OCI-LY1 (cell line): Measurements from ENCODE around the gene KANK3.
"Not testable (repeated sequence)": the region's sequence is repeated elsewhere in the genome, so short reads cannot be mapped to it uniquely, and the experiment has no call there.

Experiments
- H2AFZ ChIP-seq: fragments of 200-600 bp; sonication (generic), shearing (Covaris generic); 2 replicates; pipeline ENCODE4 v1.6.0; 2014; ENCODE audit warnings: antibody characterized with exemption, mild to moderate bottlenecking, low read length
- H3F3A ChIP-seq: fragments of 200-600 bp; sonication (generic), shearing (Covaris generic); 2 replicates; pipeline ENCODE4 v1.6.0; 2014; ENCODE audit warnings: mild to moderate bottlenecking, antibody characterized with exemption, low read length, moderate library complexity; ENCODE audit not compliant: insufficient read depth
- H3K27ac ChIP-seq: fragments of 200-600 bp; sonication (generic); 2 replicates; pipeline ENCODE4 v1.5.1; 2014; ENCODE audit warnings: low read length, mixed run types, mild to moderate bottlenecking, low read depth; ENCODE audit not compliant: poor library complexity, severe bottlenecking
- H3K27me3 ChIP-seq: fragments of 200-600 bp; sonication (generic); 2 replicates; pipeline ENCODE4 v1.6.0; 2014; ENCODE audit warnings: antibody characterized with exemption, mild to moderate bottlenecking, low read length, moderate library complexity; ENCODE audit not compliant: insufficient read depth
- H3K36me3 ChIP-seq: fragments of 200-600 bp; sonication (generic); 2 replicates; pipeline ENCODE4 v1.6.1; 2014; ENCODE audit warnings: mild to moderate bottlenecking, antibody characterized with exemption, low read length, moderate library complexity, mixed read lengths; ENCODE audit not compliant: insufficient read depth
- H3K4me1 ChIP-seq: fragments of 200-600 bp; sonication (generic); 2 replicates; pipeline ENCODE4 v1.5.1; 2014; ENCODE audit warnings: mild to moderate bottlenecking, low read length, moderate library complexity; ENCODE audit not compliant: insufficient read depth, severe bottlenecking
- H3K4me2 ChIP-seq: fragments of 200-600 bp; sonication (generic), shearing (Covaris generic); 2 replicates; pipeline ENCODE4 v1.6.1; 2014; ENCODE audit warnings: low read length
- H3K4me3 ChIP-seq: fragments of 200-600 bp; sonication (generic); 2 replicates; pipeline ENCODE4 v1.5.1; 2014; ENCODE audit warnings: low read length, low read depth, mild to moderate bottlenecking, mixed read lengths; ENCODE audit not compliant: poor library complexity, severe bottlenecking
- H3K79me2 ChIP-seq: fragments of 200-600 bp; shearing (Covaris generic); 2 replicates; pipeline ENCODE4 v1.6.1; 2016; ENCODE audit warnings: mixed run types, low read length, mixed read lengths; ENCODE audit not compliant: insufficient read depth
- H3K9ac ChIP-seq: fragments of 200-600 bp; sonication (generic), shearing (Covaris generic); 2 replicates; pipeline ENCODE4 v1.6.1; 2014; ENCODE audit warnings: mild to moderate bottlenecking, low read length, mixed read lengths
- H3K9me2 ChIP-seq: fragments of 200-600 bp; sonication (generic), shearing (Covaris generic); 2 replicates; pipeline ENCODE4 v1.6.1; 2014; ENCODE audit warnings: low read depth, mild to moderate bottlenecking, low read length, mixed read lengths
- H3K9me3 ChIP-seq: fragments of 200-600 bp; shearing (Covaris generic); 2 replicates; pipeline ENCODE4 v1.6.1; 2014; ENCODE audit warnings: low read length, mixed read lengths
- H4K20me1 ChIP-seq: fragments of 200-600 bp; sonication (generic), shearing (Covaris generic); 2 replicates; pipeline ENCODE4 v1.6.0; 2016; ENCODE audit warnings: mild to moderate bottlenecking, low read length; ENCODE audit not compliant: insufficient read depth
- CTCF ChIP-seq: fragments of 200-600 bp; sonication (generic), shearing (Covaris generic); IDR thresholded peaks from 2 replicates; pipeline ENCODE4 v1.5.1; 2017; ENCODE audit warnings: mild to moderate bottlenecking, antibody characterized with exemption, low read length, moderate library complexity, mixed read lengths
- EZH2 ChIP-seq: fragments of 200-600 bp; sonication (generic), shearing (Covaris generic); IDR thresholded peaks from 2 replicates; pipeline ENCODE4 v1.8.0; 2017; ENCODE audit warnings: borderline replicate concordance, mixed run types, mild to moderate bottlenecking, antibody characterized with exemption, low read length, moderate library complexity, mixed read lengths

Gene KANK3

GRCh38 chr19:8358948-8359347 lies 15.9 kb upstream of the KANK3 start:
- peaks cover 7% of the 10 kb centered on the region; the same call in 1 of the 2 replicates for H3K9me3 ChIP-seq
- H3K27ac ChIP-seq, result no peak overlapping the region
- no peak overlapping the region for H3K4me2 ChIP-seq
- no peak overlapping the region for H3K4me3 ChIP-seq
- H3F3A ChIP-seq, result no peaks in the 10 kb centered on the region
- TF ChIP-seq EZH2 (no peak), CTCF (no peak)
- no peaks in the 10 kb centered on the region for H3K4me1 ChIP-seq
- H3K27me3 ChIP-seq, result peaks cover 10% of the 10 kb centered on the region; the same call in 1 of the 2 replicates
- no peaks in the 10 kb centered on the region for H3K79me2 ChIP-seq
- H3K36me3 ChIP-seq, result no peaks in the 10 kb centered on the region; the same call in 1 of the 2 replicates
- no peak overlapping the region for H2AFZ ChIP-seq
- no peak overlapping the region for H3K9ac ChIP-seq
- no peaks in the 10 kb centered on the region for H3K9me2 ChIP-seq
- no peaks in the 10 kb centered on the region for H4K20me1 ChIP-seq

DNA sequence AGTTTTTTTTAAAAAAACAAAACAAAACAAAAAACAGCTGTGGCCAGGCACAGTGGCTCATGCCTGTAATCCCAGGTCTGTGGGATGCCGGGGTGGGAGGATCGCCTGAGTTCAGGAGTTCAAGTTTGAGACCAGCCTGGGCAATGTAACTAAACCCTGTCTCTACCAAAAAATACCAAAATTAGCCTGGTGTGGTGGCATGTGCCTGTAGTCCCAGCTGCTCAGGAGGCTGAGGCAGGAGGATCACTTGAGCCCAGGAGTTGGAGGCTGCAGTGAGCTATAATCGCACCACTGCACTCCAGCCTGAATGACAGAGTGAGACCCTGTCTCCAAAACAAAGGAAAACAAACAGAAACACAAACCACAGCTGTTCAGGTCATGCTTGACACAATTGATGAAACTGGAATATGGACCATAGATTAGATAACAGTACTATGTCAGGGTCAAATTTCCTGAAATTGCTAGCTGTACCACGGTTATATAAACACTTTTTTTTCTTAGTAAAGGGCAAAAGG lies 14.0 kb upstream of the KANK3 start:
- H3K9me2 ChIP-seq, result no peaks in the 10 kb centered on the region
- TF ChIP-seq CTCF, result no peak
- no peak for TF ChIP-seq EZH2
- H3K4me1 ChIP-seq, result no peaks in the 10 kb centered on the region
- no peaks in the 10 kb centered on the region for H4K20me1 ChIP-seq
- H3K9me3 ChIP-seq, result peaks cover 7% of the 10 kb centered on the region; the same call in 1 of the 2 replicates
- H3K4me3 ChIP-seq, result no peak overlapping the region
- no peak overlapping the region for H2AFZ ChIP-seq
- H3K79me2 ChIP-seq, result no peaks in the 10 kb centered on the region
- H3K9ac ChIP-seq, result no peak overlapping the region
- H3K27me3 ChIP-seq, result peaks cover 10% of the 10 kb centered on the region; the same call in 1 of the 2 replicates
- no peak overlapping the region for H3K4me2 ChIP-seq
- no peaks in the 10 kb centered on the region for H3F3A ChIP-seq
- H3K27ac ChIP-seq, result no peak overlapping the region
- no peaks in the 10 kb centered on the region; the same call in 1 of the 2 replicates for H3K36me3 ChIP-seq

DNA sequence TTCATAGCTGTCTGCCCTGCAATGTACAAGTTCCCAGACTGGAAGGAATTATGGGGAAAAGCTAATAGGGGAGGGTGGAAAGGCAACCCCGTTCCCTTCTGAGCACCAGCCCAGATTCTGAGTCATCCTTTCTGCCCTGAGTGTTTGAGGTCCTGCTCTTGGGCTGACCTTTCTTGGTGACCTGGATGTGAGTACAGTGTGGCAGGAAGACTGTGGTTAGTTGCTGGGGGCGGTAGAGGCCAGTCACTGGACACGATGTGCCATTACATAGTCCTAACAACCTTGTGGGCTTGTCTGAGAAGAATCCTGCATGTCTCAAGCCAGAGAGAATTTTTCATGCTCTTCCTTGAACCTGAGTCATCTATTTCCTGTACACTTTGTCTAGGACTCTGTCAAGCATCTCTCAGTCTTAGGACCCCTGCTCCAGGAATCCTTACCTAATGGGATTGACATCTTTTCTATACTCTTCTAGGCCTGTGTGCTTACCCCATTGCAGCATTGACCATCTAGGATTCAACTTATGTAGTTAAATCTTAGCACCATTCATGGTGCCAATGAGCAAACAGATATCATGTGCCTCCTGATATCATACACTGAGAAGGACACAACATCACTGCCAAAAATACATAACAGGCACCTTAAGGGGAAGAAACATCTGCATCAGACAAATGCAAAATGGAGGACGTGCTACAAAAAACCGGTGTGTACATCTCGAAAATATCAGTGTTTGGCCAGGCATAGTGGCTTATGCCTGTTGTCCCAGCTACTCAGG lies 12.8 kb upstream of the KANK3 start:
- no peak overlapping the region for H3K4me3 ChIP-seq
- H3K9me2 ChIP-seq, result no peaks in the 10 kb centered on the region
- H3K4me1 ChIP-seq, result no peaks in the 10 kb centered on the region
- peaks cover 10% of the 10 kb centered on the region; the same call in 1 of the 2 replicates for H3K27me3 ChIP-seq
- TF ChIP-seq CTCF (no peak), EZH2 (no peak)
- no peaks in the 10 kb centered on the region for H3F3A ChIP-seq
- no peaks in the 10 kb centered on the region for H4K20me1 ChIP-seq
- no peak overlapping the region for H3K9ac ChIP-seq
- H3K79me2 ChIP-seq, result no peaks in the 10 kb centered on the region
- no peaks in the 10 kb centered on the region; the same call in 1 of the 2 replicates for H3K36me3 ChIP-seq
- no peak overlapping the region for H2AFZ ChIP-seq
- peaks cover 7% of the 10 kb centered on the region; the same call in 1 of the 2 replicates for H3K9me3 ChIP-seq
- H3K4me2 ChIP-seq, result no peak overlapping the region
- H3K27ac ChIP-seq, result no peak overlapping the region

DNA sequence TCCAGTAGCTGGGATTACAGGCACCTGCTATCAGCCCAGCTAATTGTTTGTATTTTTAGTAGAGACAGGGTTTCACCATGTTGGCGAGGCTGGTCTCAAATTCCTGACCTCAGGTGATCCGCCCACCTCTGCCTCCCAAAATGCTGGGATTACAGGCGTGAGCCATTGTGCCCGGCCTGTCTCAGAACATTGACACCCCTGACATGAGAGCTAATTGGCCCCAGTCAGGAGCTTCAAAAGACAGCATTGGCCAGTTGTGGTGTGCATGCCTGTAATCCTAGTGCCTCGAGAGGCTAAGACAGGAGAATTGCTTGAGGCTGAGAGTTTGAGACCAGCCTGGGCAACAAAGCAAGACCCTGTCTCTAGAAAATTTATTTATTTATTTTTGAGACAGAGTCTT lies 9.8 kb upstream of the KANK3 start:
- H3K9ac ChIP-seq, H3K4me1 ChIP-seq, H3K27me3 ChIP-seq, H3F3A ChIP-seq, H3K36me3 ChIP-seq, H3K27ac ChIP-seq, H3K79me2 ChIP-seq, H3K9me3 ChIP-seq, H4K20me1 ChIP-seq, H3K4me2 ChIP-seq, H3K9me2 ChIP-seq, H3K4me3 ChIP-seq, H2AFZ ChIP-seq: not testable (repeated sequence)
